Fibroblast of skin of abdomen (primary cell): ENCODE measurements around the gene SLC35F4. TPM values are rescaled to one million over a fixed set of nuclear protein-coding genes. Genes with fewer than 3 reads are reported as not detected.
"Not testable (repeated sequence)": the region's sequence is repeated elsewhere in the genome, so short reads cannot be mapped to it uniquely, and the experiment has no call there.

Experiments
- DNase-seq: peaks from one replicate; pipeline ENCODE4 v3.0.0-alpha.2; 2013
- polyA plus RNA-seq, 2 experiments: library from polyadenylated mRNA; unstranded; fragments of 120-200 nt; gene quantifications; one replicate each; pipeline ENCODE4 v1.2.1, GENCODE V29; 2013; ENCODE audit not compliant: insufficient read length in 2 of 2

Gene SLC35F4
- not detected for polyA plus RNA-seq (2013, experiment 1 of 2; ENCODE audit: insufficient read length)
- polyA plus RNA-seq (2013, experiment 2 of 2; ENCODE audit: insufficient read length) = not detected

DNA sequence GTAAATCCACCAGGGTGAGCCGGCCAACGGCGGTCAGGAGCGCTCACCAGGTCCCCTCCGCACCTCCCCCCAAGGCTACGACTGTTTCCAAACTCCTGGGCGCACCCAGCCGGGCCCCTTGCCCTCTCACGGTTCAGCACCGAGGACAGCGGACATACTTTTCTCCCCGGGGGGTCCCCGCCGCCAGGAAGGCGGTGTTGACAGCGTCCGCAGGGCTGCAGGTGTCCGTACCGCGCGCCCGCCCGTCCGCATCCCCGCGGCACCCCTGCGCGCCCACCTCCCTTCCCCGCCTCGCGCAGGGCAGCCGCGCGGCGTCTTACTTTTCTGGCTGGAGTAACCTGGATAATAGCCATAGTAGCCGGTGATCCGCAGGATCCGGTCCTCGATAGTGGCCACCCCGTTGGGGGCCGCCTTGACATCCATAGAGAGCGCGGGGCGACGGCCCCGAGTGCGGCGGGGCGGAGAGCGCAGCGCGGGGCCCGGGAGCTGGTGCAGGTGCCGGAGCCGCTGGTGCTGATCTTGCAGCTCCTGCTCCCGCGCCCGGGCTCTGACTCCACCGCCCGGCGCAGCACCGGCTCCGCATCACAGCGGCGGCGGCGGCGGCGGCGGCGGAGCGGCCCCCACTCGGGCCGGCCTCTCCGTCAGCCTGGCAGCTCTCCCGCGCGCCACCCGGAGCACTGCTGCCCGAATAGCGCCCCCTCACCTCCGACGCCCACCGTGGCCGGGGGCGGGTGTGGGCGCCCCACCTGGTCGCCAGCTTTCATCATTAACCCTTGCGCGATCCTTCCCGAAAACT is at the start of gene SLC35F4:
SLC35F4 (minus strand) TSS at position 690 of the 796 bp plus-strand sequence.
- DNase-seq = peak; percentile 35

DNA sequence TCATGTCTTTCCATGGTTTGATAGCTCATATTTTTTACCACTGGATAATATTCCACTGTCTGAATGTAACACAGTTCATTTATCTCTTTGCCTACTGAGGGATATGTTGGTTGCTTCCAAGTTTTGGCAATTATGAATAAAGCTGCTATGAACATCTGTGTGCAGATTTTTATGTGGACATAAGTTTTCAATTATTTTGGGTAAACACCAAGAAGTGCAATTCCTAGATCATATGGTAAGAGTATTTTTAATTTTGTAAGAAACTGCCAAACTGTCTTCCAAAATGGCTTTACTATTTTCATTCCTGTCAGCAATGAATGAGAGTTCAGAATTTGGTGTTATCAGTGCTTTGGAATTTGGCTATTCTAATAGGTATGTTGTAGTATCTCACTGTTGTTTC is 43.7 kb upstream of the SLC35F4 start:
- DNase-seq = no peak

DNA sequence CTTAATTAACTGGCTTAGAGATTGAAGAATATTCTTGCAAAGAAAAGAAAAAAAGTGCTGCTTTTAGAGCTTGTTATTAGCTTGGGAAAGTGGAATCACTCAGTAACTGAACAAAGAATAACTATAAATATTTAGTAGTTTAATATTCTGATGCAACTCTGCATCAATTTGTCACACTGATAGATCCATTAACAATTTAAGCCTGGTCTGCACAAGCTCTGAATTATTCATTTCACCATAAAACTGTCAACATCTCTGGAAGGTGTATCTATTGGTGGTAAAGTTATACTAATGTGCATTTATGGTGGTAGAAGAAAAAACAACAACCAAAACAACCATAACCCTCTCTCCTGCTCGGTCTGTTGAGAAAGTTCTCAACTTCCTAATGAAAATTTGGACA is 38.1 kb upstream of the SLC35F4 start:
- no peak for DNase-seq

DNA sequence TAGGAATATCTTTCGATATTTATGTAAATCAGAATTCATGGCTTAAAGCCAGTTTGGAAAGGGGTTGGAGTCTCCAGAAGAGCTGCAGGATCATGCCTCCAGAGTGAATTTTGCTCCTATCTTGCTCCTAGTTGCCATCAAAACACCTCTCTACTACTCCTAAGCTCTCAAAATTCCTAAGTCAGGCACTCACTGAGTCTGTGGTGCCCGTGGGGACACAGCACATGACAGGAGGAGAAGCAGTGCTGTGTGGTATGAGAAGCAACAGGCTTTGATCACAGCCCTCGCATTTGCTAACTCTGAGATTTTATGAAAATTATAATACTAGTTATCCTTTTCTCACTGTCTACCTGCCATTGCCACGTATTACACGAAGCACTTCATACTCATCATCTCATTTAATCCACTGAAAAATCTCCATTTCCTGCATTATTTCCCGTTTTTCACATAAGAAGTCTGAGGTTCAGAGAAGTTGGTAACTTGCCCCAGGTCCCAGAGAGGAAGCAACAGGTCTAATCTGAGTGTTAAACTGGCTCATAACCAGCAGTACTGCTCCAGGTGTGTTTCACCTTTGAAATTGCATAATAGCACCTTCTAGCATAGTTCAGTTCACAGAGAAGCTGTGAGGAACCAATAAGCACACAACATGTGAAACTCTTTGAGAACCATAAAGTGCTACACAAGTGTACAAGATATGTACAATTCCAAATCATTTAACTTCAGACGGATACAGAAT is 33.1 kb upstream of the SLC35F4 start:
- DNase-seq = no peak

DNA sequence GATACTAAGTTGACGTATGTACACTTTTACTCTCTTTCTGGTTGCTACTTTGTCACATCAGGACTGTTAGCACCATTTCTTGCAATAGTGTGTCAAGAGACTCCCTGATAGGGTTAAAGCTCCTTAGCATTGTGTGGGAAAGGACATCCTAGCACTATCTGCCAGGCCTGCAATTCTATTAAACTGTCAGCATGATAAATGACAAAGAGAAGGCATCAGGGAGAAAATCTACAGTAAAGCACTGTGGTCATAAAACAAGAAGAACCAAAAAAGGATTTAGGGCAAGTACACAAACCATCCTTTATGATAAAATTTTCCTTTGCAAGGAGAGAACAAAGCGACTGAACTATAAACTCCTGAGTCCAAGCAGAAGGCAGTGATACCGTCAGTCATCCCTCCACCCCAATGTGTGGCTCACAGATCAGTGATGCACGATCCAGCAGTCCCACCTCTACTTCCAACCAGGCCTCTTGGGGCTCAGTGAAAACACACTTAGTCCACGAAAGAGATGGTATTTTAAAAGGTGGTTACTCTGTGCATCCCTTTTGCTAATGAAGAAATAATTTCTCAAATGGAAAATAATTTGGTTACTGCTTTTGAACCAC is 31.4 kb upstream of the SLC35F4 start:
- DNase-seq = no peak

DNA sequence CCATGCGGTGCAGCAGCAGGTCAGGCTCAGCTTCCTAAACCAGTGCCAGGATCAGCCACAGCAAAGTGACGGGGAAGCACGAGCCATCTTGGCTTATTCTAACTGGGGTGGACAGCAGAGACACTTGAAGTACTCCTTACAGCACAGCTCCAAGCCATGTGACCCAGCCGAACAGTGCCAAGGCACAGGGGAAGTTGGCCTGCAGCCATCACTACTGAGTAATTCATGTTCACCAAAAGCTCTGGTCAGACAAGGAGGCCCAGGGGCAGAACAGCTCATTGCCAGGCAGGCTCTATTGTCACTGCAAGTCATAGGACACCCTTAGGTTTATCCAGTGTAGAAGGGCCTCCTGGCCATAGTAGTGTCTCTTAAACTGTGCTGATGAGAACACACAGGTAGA is 23.4 kb upstream of the SLC35F4 start:
- DNase-seq = peak; percentile 13

DNA sequence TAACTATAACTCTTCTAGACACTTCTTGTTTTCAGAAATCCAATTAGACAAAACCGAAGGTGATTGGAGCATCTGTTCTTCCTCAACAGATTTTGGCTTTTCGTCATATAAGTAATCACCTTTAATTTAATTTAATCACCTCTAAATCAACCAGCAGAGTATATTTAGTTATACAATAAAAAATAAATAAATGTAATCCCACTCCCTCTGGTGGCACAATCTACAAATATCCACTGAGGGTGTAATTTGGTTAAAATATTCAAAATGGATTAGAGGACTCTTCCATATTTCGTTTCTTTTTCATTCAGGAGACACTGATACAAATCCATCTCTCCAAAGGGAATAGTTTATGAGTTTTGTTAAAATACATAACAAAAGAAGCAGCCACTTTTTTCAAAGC is 18.3 kb upstream of the SLC35F4 start:
- no peak for DNase-seq

DNA sequence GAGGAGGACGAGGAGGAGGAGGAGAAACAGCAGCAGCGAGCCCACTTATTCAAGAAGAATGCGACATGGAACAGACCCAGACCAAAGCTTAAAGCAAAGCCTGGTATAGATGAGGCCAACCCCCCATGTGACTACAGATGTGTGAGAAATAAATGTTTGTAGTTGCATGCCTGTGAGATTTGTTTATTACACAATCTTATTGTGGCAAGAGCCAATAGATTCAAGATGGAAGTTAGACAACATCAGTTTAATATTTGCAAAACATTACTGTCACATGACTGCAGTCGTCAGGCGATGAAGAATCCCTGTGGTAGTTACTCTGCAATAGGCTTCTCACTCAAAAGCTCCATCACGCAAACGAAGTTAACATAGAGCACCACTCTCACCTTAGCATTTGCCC is 17.2 kb upstream of the SLC35F4 start:
- DNase-seq = peak; percentile 14

DNA sequence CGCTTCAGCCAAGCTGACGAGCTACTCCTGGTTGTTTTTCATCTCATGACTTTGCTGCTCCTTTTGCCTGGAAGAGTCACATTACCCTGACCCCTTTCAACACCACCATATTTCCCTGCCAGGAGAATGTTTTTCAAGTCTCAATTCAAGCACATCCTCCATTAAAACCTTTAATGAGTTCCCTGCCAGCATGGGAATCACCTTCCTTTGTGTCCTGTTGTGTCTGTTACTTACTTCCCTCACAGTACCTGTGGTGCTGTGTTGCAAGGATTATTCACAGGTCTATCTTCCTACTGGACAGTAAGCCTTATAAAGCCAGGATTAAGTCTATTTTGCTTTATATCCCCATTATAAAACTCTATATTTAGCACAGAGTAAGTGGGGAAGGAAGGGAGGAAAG is 13.6 kb upstream of the SLC35F4 start:
- no peak for DNase-seq

DNA sequence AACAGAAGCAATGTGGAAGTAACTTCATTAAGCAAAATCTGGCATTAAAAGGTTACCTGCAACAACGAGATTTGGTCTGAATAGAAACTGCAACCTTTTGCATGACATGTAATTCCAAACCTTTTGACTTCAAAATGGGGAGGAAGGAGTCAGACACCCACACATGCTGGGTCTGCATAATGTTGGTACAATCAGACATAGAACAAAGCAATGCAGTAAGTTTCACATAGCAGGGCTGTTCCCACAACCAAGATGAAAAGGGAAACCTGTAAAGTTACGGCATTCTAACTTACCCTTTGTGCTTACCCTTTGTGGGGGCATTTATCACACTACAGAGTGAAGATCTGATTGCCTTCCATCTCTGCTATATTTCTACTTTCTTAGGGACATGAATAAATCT is 10.1 kb upstream of the SLC35F4 start:
- no peak for DNase-seq

DNA sequence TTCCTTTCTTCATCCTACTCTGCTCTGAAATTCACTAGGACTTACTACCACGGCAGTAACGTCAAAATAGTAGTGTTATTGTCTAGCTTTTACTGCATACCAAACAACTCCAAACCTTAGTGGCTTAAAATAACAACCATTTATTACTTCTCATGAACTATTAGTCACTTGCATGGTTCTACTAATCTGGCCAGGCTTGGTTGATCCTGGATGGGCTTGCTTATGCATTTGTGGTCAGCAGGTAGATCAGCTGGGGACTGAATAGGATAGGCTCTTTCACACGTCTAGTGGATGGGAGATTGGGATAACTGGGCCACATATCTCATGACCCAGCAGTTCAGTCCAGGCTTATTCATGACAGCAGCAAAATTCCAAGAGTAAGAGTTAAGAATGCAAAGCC is 9.4 kb upstream of the SLC35F4 start:
- DNase-seq = no peak

DNA sequence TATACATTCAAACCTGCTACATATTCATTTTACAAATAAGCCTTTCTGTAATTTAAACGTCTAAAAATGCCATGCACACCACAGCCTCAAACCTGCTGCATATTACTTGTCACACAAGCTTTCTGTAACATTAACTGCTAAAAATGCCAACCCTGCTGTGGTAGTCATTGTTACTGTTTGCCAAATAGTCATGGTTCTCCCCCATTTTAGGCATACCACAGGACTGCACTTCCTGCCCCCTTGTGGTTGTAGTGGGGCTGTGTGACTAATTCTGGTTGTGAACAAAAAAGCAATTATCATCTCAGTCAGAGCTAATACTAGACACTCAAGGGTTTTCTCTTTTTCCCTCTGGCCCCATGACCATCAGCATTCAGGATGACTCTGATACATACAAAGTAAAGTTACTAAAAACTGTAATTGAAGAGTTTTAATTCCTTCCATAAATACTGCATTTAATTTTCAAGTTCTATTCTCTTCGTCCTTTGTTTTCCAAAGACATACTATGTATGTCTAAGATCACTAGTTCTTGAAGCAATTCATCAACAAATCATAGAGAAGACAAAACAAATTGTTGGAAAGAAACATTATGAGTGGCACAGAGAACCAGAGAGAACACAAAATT is 5.7 kb upstream of the SLC35F4 start:
- peak; percentile 64 for DNase-seq

DNA sequence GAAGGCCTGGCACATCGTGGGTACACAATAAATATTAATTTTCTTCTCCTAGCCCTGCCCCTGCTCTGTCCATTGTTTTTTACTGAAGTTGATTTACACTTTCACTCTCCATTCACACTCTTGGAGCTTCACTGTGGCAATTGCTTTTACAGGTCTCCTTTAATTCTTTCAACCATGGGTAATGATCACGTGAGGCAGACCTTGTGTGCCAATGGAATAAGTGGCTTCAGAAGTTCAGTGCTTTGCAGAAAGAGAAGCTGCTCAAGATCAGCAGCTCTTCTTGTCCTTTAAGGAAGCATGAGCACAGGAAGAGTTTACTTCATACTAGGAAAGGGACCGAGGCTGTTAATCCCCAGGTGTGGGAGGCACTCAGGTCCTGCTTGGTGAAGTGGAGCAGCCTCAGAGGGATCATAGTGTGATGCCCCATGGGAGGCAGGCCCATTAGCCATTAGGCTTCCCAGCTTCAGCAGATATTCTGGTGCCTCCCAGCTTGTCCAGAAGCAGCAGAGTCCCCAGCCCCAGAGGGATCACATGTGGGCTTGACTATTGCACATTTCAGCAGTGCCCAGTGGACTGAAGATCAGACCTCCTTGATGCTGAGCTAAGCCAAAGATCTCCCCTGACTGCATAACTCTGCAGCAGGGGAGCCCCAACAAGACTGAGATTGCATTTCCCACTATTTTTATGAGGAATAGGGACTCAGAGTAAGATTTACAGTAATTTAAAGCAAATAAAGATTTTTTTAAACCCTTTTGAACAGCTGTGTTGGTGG is 5.0 kb upstream of the SLC35F4 start:
- no peak for DNase-seq

DNA sequence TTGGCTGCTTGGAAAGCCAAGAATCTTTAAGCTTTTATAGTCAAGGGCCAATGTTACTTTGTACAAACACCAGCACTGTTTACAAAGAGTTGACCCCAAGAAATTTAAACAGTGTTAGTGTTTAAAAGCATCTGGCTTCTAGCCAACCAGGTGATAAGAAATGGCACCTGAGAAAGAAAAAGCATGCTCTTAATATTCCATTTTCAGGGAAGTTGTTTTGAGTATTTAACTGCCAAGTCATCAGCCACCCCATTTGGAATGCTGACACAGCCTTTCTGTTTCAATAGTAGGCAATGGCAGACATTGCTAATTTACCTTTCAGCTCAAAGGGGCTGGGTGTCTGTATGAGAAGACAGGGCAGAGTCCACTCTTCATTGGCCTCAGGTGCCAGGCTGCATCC is 3.7 kb upstream of the SLC35F4 start:
- no peak for DNase-seq

DNA sequence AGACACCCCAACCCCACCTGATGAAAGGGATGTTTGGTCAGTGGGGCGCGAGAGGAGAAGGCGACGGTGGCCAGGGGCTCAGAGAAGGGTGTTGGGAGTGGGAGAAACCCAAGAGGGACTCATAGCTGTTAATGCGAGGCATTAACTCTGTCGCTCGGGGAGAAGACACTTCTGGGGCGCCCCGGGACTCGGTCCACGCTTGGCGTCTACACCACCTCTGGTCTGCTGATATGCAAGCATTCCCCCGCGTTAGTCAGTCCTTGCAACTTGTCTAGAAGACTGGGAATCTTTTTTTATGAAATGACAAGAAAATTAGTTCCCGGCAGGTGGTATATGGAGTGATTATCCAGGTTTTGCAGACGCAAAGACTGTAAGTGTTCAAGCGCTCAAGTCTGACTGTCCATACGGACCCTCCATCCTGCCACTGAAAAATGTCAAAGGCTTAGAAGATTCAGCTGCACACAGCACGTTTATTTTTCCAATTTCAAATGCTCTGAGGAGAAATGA is 360 bp upstream of the SLC35F4 start:
- no peak for DNase-seq

DNA sequence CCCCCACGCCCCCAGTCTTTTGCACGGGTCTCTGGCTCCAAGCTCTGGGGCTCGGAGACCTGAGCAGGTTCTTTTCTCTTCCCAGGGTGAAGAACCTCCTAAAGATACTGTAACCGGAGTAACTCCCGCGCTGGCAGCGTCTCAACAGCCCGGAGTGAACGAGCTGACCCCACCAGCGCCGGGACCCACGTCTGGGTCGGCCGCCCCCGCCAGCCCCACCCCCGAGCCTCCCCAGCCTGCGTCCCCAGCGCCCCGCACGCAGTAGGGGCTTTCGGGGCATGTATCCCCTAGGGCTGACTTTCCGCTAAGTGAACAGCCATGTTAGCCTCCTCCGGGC is 858 bp downstream of the SLC35F4 start:
- no peak for DNase-seq

DNA sequence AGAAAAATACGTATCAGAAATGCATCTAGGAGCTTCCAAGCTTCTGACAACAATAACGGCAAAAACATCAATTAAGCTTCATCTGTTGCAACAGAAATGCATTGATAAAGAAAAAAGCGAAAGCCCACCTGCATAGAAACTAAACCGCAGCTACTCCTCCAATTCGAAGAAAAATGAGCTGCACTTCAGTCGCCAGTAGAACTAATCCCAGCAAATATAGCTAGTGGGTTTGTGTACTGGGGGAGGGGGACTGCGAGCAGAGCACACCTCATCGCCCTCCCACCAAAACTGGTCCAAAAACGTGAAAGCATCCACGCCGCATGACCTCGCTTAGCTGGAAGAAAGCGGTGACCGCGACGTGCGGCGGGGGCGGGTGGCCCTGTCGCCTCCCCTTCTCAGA is 1.2 kb downstream of the SLC35F4 start:
- no peak for DNase-seq

DNA sequence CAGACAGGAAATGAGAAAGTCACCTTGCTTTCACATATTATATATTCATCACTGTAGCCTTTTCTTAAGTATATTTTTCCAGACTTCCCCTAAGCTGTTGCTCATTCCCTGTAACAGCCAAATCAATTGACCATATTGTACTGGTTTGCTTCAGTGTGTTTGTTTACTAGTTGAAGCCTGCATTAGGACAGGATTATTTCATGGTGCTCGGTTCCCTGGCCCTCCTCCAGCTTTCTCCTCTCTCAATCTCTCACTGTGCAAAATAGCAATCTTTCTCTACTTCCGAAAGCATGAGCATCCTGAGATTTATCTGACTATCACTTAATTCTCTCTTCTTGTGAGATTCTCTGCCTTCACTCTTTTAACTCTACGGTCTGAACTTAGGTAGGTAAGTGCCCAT is 2.4 kb downstream of the SLC35F4 start:
- DNase-seq = no peak

DNA sequence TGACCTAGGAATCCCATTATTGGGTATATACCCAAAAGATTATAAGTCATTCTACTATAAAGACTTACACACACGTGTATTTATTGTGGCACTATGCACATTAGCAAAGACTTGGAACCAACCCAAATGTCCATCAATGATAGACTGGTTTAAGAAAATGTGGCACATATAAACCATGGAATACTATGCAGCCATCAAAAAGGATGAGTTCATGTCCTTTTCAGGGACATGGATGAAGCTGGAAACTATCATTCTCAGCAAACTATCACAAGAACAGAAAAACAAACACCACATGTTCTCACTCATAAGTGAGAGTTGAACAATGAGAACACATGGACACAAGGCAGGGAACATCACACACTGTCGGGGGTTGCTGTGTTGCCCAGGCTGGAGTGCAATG is 10.2 kb downstream of the SLC35F4 start:
- not testable (repeated sequence) for DNase-seq

DNA sequence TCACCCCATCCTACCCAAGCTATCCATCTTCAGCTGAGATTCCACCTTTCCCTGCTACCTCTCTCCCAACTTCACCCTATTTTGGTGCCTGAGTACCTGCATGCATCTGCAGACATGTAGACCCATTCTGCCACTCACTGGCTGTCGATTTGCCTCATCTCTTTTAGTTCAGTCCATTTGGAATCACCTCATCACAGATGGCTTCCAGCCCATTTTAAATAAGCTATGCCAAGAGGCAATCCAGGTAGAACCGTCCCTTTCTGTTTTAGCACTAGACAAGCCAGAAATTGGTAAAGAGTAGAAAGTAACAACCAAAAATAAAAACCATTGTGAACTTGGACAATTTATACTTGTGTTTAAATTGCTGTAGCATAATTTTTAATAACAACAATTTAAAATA is 11.3 kb downstream of the SLC35F4 start:
- DNase-seq = no peak

DNA sequence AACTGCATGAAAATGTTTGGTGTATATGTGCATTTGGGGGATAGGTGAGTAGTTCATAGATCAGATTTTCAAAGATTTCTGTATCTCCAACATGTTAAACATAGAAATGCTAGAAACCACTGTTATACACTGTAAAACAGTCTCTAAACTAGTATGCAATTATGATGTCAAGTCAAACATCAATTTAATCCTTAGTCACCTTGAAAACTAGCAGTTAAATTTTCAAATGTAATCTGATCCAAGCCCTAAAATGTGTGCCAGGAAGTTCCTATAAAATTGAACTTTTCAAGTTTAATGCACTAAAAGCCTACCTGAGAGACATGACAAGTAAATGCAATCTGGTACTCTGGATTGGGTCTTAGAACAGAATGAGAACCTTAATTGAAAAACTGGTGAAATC is 14.5 kb downstream of the SLC35F4 start:
- DNase-seq = no peak

DNA sequence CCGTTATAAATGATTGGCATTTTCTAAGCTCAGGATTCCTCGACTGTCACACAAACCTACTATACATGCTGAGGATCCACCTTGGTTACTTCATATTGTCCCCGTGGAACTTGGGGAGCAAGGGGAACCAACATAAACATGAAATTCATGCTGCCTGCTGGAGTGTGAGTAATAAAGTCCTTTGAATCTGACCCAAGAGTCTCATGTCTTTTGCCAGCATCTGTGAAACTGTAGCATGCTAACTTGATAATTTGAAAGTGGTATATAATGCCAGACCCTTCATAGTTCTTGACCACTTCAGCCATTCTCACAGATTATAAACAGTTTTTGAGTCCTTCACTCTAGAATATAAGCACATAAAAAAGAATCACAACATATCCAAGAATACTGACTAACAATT is 17.1 kb downstream of the SLC35F4 start:
- DNase-seq = no peak
